ENCODE data around the gene P2RY14.
"Not testable (repeated sequence)": the region's sequence is repeated elsewhere in the genome, so short reads cannot be mapped to it uniquely, and the experiment has no call there.

The P2RY14 gene

GRCh38 chr3:151171145-151171757 is 107.1 kb downstream of the P2RY14 start:
- Histone ChIP-seq H4K8ac (ENCODE audit: low read length) (peak overlapping the region; percentile 1), H2BK15ac (ENCODE audit: low read depth, poor library complexity, severe bottlenecking) (no peak overlapping the region), H3K79me1 (replicated peaks; ENCODE audit: low read length, poor library complexity, severe bottlenecking) (no peaks in the 10 kb centered on the region), H3K14ac (ENCODE audit: low read length in 2 of 2) (no peak overlapping the region), H2BK12ac (ENCODE audit: low read length in 2 of 2) (no peak overlapping the region), H3K18ac (ENCODE audit: low read depth in 1 of 2, low read length in 2 of 2) (no peak overlapping the region), H3K9me3 (ENCODE audit: control insufficient read depth, low read length) (no peaks in the 10 kb centered on the region), H2BK120ac (ENCODE audit: low read depth, low read length) (no peak overlapping the region), H3K27ac (ENCODE audit: low read length, poor library complexity, severe bottlenecking) (no peak overlapping the region), H2AFZ (ENCODE audit: low read depth, low read length) (no peak overlapping the region), H3K4me2 (ENCODE audit: low read length, poor library complexity, severe bottlenecking) (no peak overlapping the region), H3K4me1 (ENCODE audit: control insufficient read depth, insufficient read depth, low read depth, low read length) (no peaks in the 10 kb centered on the region), H3K27me3 (ENCODE audit: control insufficient read depth in 1 of 2, insufficient read depth in 1 of 2, low read length in 2 of 2) (no peaks in the 10 kb centered on the region), H2AK5ac (ENCODE audit: low read length, severe bottlenecking) (no peak overlapping the region), H3K9ac (ENCODE audit: low read length) (no peak overlapping the region), H3K4me3 (ENCODE audit: insufficient read depth in 1 of 2, low read depth in 1 of 2, low read length in 2 of 2) (no peak overlapping the region), H4K91ac (ENCODE audit: low read length) (no peak overlapping the region), H3K23ac (ENCODE audit: low read length in 2 of 2) (no peak overlapping the region), H2BK5ac (ENCODE audit: low read depth, low read length, poor library complexity, severe bottlenecking) (no peak overlapping the region), H3K4ac (ENCODE audit: low read depth in 1 of 2, low read length in 2 of 2) (no peak overlapping the region), H3K36me3 (ENCODE audit: control insufficient read depth in 1 of 2, insufficient read depth in 2 of 2, low read depth in 1 of 2, low read length in 2 of 2) (no peaks in the 10 kb centered on the region)
- DNase-seq, result no peak
- 36% methylated on average over 3 of the region's 5 CpGs for WGBS

GRCh38 chr3:151169948-151170679 is 108.2 kb downstream of the P2RY14 start:
- H3K4me3 ChIP-seq (ENCODE audit: insufficient read depth in 1 of 2, low read depth in 1 of 2, low read length in 2 of 2); H2AK5ac ChIP-seq (ENCODE audit: low read length, severe bottlenecking); DNase-seq; H3K36me3 ChIP-seq (ENCODE audit: control insufficient read depth in 1 of 2, insufficient read depth in 2 of 2, low read depth in 1 of 2, low read length in 2 of 2); H2BK120ac ChIP-seq (ENCODE audit: low read depth, low read length); H3K4me2 ChIP-seq (ENCODE audit: low read length, poor library complexity, severe bottlenecking); H3K23ac ChIP-seq (ENCODE audit: low read length in 2 of 2); H3K9ac ChIP-seq (ENCODE audit: low read length); H2BK5ac ChIP-seq (ENCODE audit: low read depth, low read length, poor library complexity, severe bottlenecking); H3K27ac ChIP-seq (ENCODE audit: low read length, poor library complexity, severe bottlenecking); H3K4me1 ChIP-seq (ENCODE audit: control insufficient read depth, insufficient read depth, low read depth, low read length); H3K14ac ChIP-seq (ENCODE audit: low read length in 2 of 2); H3K18ac ChIP-seq (ENCODE audit: low read depth in 1 of 2, low read length in 2 of 2); H4K91ac ChIP-seq (ENCODE audit: low read length); H3K79me1 ChIP-seq (replicated peaks; ENCODE audit: low read length, poor library complexity, severe bottlenecking); H3K4ac ChIP-seq (ENCODE audit: low read depth in 1 of 2, low read length in 2 of 2); H2AFZ ChIP-seq (ENCODE audit: low read depth, low read length); H3K27me3 ChIP-seq (ENCODE audit: control insufficient read depth in 1 of 2, insufficient read depth in 1 of 2, low read length in 2 of 2); H3K9me3 ChIP-seq (ENCODE audit: control insufficient read depth, low read length): not testable (repeated sequence)
- Histone ChIP-seq H2BK15ac (ENCODE audit: low read depth, poor library complexity, severe bottlenecking) (peak overlapping the region; percentile 16), H2BK12ac (ENCODE audit: low read length in 2 of 2) (peak overlapping the region in 1 of 2 experiments; percentile 72), H4K8ac (ENCODE audit: low read length) (peak overlapping the region; percentile 72)
- WGBS, result 95% methylated on average over 7 of the region's 9 CpGs

DNA sequence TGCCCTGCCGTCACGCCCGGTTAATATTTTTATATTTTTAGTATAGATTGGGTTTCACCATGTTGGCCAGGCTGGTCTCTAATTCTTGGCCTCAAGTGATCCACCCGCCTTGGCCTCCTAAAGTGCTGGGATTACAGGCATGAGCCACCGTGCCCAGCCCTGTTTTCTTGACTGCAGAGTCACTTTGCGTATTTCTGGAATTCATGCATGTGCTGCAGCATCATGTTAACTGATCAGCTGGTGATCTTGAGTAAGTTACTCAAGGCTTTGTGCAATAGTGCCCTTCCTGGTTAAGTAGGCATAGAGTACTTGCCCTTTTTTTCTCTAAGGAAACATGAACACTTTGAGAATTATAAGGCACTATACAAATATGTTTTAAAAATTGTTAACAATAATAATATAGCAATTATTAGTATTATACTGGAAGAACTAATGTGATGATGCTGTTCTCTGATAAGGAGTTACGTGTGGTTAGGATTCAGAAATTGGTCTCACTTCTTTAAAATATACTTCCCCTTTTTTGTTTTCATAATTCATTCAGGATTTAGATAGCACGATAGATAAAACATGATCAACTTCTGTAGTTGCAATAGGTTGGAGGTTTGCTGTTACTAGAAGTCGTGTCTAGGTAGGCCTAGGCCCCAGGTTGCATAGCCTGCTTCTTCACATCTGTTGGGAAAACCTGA is 108.9 kb downstream of the P2RY14 start:
- H2BK15ac ChIP-seq (ENCODE audit: low read depth, poor library complexity, severe bottlenecking), result no peak overlapping the region
- no peak overlapping the region for H3K4me2 ChIP-seq (ENCODE audit: low read length, poor library complexity, severe bottlenecking)
- H3K27me3 ChIP-seq (ENCODE audit: control insufficient read depth in 1 of 2, insufficient read depth in 1 of 2, low read length in 2 of 2), result no peaks in the 10 kb centered on the region
- no peaks in the 10 kb centered on the region for H3K79me1 ChIP-seq (replicated peaks; ENCODE audit: low read length, poor library complexity, severe bottlenecking)
- no peak overlapping the region for H2BK5ac ChIP-seq (ENCODE audit: low read depth, low read length, poor library complexity, severe bottlenecking)
- no peak overlapping the region for H3K4ac ChIP-seq (ENCODE audit: low read depth in 1 of 2, low read length in 2 of 2)
- H3K18ac ChIP-seq (ENCODE audit: low read depth in 1 of 2, low read length in 2 of 2), result no peak overlapping the region
- no peaks in the 10 kb centered on the region for H3K9me3 ChIP-seq (ENCODE audit: control insufficient read depth, low read length)
- no peak overlapping the region for H4K8ac ChIP-seq (ENCODE audit: low read length)
- H2BK12ac ChIP-seq (ENCODE audit: low read length in 2 of 2), result peak overlapping the region in 1 of 2 experiments; percentile 72
- no peak overlapping the region for H3K27ac ChIP-seq (ENCODE audit: low read length, poor library complexity, severe bottlenecking)
- no peak overlapping the region for H4K91ac ChIP-seq (ENCODE audit: low read length)
- no peaks in the 10 kb centered on the region for H3K4me1 ChIP-seq (ENCODE audit: control insufficient read depth, insufficient read depth, low read depth, low read length)
- H2AFZ ChIP-seq (ENCODE audit: low read depth, low read length), result no peak overlapping the region
- no peak overlapping the region for H3K4me3 ChIP-seq (ENCODE audit: insufficient read depth in 1 of 2, low read depth in 1 of 2, low read length in 2 of 2)
- no peak overlapping the region for H2BK120ac ChIP-seq (ENCODE audit: low read depth, low read length)
- H3K14ac ChIP-seq (ENCODE audit: low read length in 2 of 2), result no peak overlapping the region
- 96% methylated on average over 8 of the region's 9 CpGs for WGBS
- no peak overlapping the region for H2AK5ac ChIP-seq (ENCODE audit: low read length, severe bottlenecking)
- DNase-seq, result peak; percentile 13
- H3K36me3 ChIP-seq (ENCODE audit: control insufficient read depth in 1 of 2, insufficient read depth in 2 of 2, low read depth in 1 of 2, low read length in 2 of 2), result no peaks in the 10 kb centered on the region
- H3K9ac ChIP-seq (ENCODE audit: low read length), result no peak overlapping the region
- H3K23ac ChIP-seq (ENCODE audit: low read length in 2 of 2), result no peak overlapping the region
